GM18507 (cell line): ENCODE data around the gene CBLN1.

Experiments
- DNase-seq: peaks from one replicate; pipeline ENCODE4 v3.0.0; 2011; ENCODE audit warnings: low read depth; ENCODE audit not compliant: insufficient read length; ENCODE audit errors: extremely low spot score
- FAIRE-seq: peaks from 2 replicates; lab custom pipeline; 2011; peaks lifted over from hg19 to GRCh38; lab: Jason Lieb, UNC

The CBLN1 gene

GRCh38 chr16:49281480-49281842 lies at the start of gene CBLN1:
Gene CBLN1, minus strand, starts transcription at chr16:49281838. Its CDS starts 373 bp downstream, at chr16:49281465.
- FAIRE-seq (no peak), DNase-seq (no peak)

- FAIRE-seq (no peak), DNase-seq (no peak)
These were observed 49.0 kb upstream of the CBLN1 start for GRCh38 chr16:49330562-49331201.

- DNase-seq (no peak), FAIRE-seq (no peak)
These were observed 46.7 kb upstream of the CBLN1 start for GRCh38 chr16:49328325-49328724.

- no peak for FAIRE-seq
- DNase-seq, result no peak
These were observed 45.8 kb upstream of the CBLN1 start for GRCh38 chr16:49327466-49327865.

- DNase-seq (no peak), FAIRE-seq (no peak)
These were observed 43.1 kb upstream of the CBLN1 start for GRCh38 chr16:49324703-49325102.

- no peak for DNase-seq
- FAIRE-seq, result no peak
These were observed 34.0 kb upstream of the CBLN1 start for GRCh38 chr16:49315602-49316001.

- DNase-seq, result no peak
- FAIRE-seq, result no peak
These were observed 30.8 kb upstream of the CBLN1 start for GRCh38 chr16:49312389-49312985.

- no peak for FAIRE-seq
- no peak for DNase-seq
These were observed 30.2 kb upstream of the CBLN1 start for GRCh38 chr16:49311823-49312222.

- no peak for FAIRE-seq
- DNase-seq, result no peak
These were observed 25.5 kb upstream of the CBLN1 start for GRCh38 chr16:49307176-49307575.

GRCh38 chr16:49305406-49305805 lies 23.8 kb upstream of the CBLN1 start:
- DNase-seq (no peak), FAIRE-seq (no peak)

- DNase-seq (no peak), FAIRE-seq (no peak)
These were observed 10.8 kb upstream of the CBLN1 start for GRCh38 chr16:49292413-49292812.

GRCh38 chr16:49287572-49287971 lies 5.9 kb upstream of the CBLN1 start:
- FAIRE-seq (no peak), DNase-seq (no peak)

GRCh38 chr16:49284962-49285361 lies 3.3 kb upstream of the CBLN1 start:
- FAIRE-seq, result no peak
- DNase-seq, result no peak

- no peak for FAIRE-seq
These were observed 1.9 kb upstream of the CBLN1 start for GRCh38 chr16:49283376-49284049.

GRCh38 chr16:49282690-49283375 lies 1.2 kb upstream of the CBLN1 start:
- FAIRE-seq, result no peak
- DNase-seq, result no peak

More at GRCh38 chr16:49283376-49284049, 1.9 kb upstream of the CBLN1 start:
- DNase-seq, result no peak

GRCh38 chr16:49281843-49282642 lies 405 bp upstream of the CBLN1 start:
- FAIRE-seq (no peak), DNase-seq (peak; percentile 46)

GRCh38 chr16:49280841-49281371 lies 732 bp downstream of the CBLN1 start:
- DNase-seq, result no peak
- no peak for FAIRE-seq

GRCh38 chr16:49280105-49280741 lies 1.4 kb downstream of the CBLN1 start:
- FAIRE-seq, result no peak
- DNase-seq, result no peak
